ENCODE results near the gene VPS45. TPM values are rescaled to one million over a fixed set of nuclear protein-coding genes. Genes with fewer than 3 reads are reported as not detected.

Gene VPS45
- total RNA-seq, 6 experiments from 2014 or later: 12.5 to 18.2 (median 14.7) TPM

- Histone ChIP-seq H3K9me3 (no peaks in the 10 kb centered on the region), H3K36me3 (peaks cover 0 to 50% (median 5%) of the 10 kb centered on the region in 4 donors), H3K27ac (no peak overlapping the region), H3K27me3 (no peaks in the 10 kb centered on the region), H3K4me3 (no peak overlapping the region), H3K4me1 (peaks cover 0 to 3% (median 0%) of the 10 kb centered on the region in 4 donors)
- intact Hi-C loops (cut with DNase I): loop anchor here (10.0 kb wide), 1 partner anchor 91 kb away; no protein-coding TSS in a partner anchor
- TF ChIP-seq CTCF (IDR thresholded peaks at IDR 0.05) (no peak), POLR2A (IDR thresholded peaks at IDR 0.05) (no peak)
- DNase-seq (no peak), ATAC-seq (no peak)
- WGBS (ENCODE audit: insufficient coverage, low coverage, low lambda C conversion rate, missing lambda C conversion rate): 82% methylated on average over 2 of the region's 2 CpGs
Measured at GRCh38 chr1:150073516-150073915, 5.9 kb downstream of the VPS45 start.

- ATAC-seq: no peak
- no peak for TF ChIP-seq POLR2A (IDR thresholded peaks at IDR 0.05)
- no peak for TF ChIP-seq CTCF (IDR thresholded peaks at IDR 0.05)
- intact Hi-C loops (cut with DNase I): loop anchor here (10.0 kb wide), 1 partner anchor 89 kb away; no protein-coding TSS in a partner anchor
- DNase-seq: no peak
- 77% methylated on average over 2 of the region's 2 CpGs for WGBS (ENCODE audit: insufficient coverage, low coverage, low lambda C conversion rate, missing lambda C conversion rate)
- H3K27ac ChIP-seq: no peak overlapping the region
- H3K4me3 ChIP-seq: no peak overlapping the region
- H3K4me1 ChIP-seq: no peaks in the 10 kb centered on the region
- H3K27me3 ChIP-seq: no peaks in the 10 kb centered on the region
- H3K9me3 ChIP-seq: no peaks in the 10 kb centered on the region
- peaks cover 0 to 59% (median 7%) of the 10 kb centered on the region in 4 donors for H3K36me3 ChIP-seq
Measured at GRCh38 chr1:150076066-150076465, 8.5 kb downstream of the VPS45 start.

GRCh38 chr1:150076985-150077384, 9.4 kb downstream of the VPS45 start:
- no peaks in the 10 kb centered on the region for H3K4me1 ChIP-seq
- H3K4me3 ChIP-seq: no peak overlapping the region
- intact Hi-C loops (cut with DNase I): loop anchor here (10.0 kb wide), 1 partner anchor 88 kb away; no protein-coding TSS in a partner anchor
- ATAC-seq (no peak), DNase-seq (no peak)
- H3K9me3 ChIP-seq: no peaks in the 10 kb centered on the region
- H3K36me3 ChIP-seq: peaks cover 0 to 62% (median 8%) of the 10 kb centered on the region in 4 donors
- TF ChIP-seq CTCF (IDR thresholded peaks at IDR 0.05) (no peak), POLR2A (IDR thresholded peaks at IDR 0.05) (no peak)
- no peak overlapping the region for H3K27ac ChIP-seq
- WGBS (ENCODE audit: insufficient coverage, low coverage, low lambda C conversion rate, missing lambda C conversion rate): 89% methylated on average over 6 of the region's 6 CpGs
- no peaks in the 10 kb centered on the region for H3K27me3 ChIP-seq

- Histone ChIP-seq H3K4me3 (no peak overlapping the region), H3K36me3 (peaks cover 0 to 68% (median 16%) of the 10 kb centered on the region in 4 donors), H3K9me3 (no peaks in the 10 kb centered on the region), H3K4me1 (no peaks in the 10 kb centered on the region), H3K27me3 (no peaks in the 10 kb centered on the region), H3K27ac (no peak overlapping the region)
- TF ChIP-seq POLR2A (IDR thresholded peaks at IDR 0.05) (no peak), CTCF (IDR thresholded peaks at IDR 0.05) (no peak)
- no peak for DNase-seq
- intact Hi-C loops (cut with DNase I): no loop called here
- ATAC-seq: no peak
Measured at GRCh38 chr1:150080784-150081183, 13.2 kb downstream of the VPS45 start.

DNA sequence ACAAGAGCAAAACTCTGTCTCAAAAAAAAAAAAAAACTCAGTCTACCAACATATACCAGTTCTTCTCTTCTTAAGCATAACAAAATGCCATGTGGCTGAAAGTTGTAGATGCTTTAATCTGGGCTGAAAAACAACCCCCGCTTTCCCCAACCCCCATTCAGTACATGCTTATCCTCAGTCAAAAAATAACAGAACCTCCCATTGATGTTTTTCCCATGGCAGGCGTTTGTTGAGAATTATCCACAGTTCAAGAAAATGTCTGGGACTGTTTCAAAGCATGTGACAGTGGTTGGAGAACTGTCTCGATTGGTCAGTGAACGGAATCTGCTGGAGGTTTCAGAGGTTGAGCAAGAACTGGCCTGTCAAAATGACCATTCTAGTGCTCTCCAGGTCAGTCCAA, 14.9 kb downstream of the VPS45 start:
- H3K4me3 ChIP-seq: no peak overlapping the region
- no peaks in the 10 kb centered on the region for H3K9me3 ChIP-seq
- WGBS (ENCODE audit: insufficient coverage, low coverage, low lambda C conversion rate, missing lambda C conversion rate): 86% methylated on average over 4 of the region's 4 CpGs
- H3K4me1 ChIP-seq: no peaks in the 10 kb centered on the region
- TF ChIP-seq CTCF (IDR thresholded peaks at IDR 0.05): no peak
- TF ChIP-seq POLR2A (IDR thresholded peaks at IDR 0.05): no peak
- no peak for DNase-seq
- H3K27me3 ChIP-seq: no peaks in the 10 kb centered on the region
- H3K27ac ChIP-seq: no peak overlapping the region
- intact Hi-C loops (cut with DNase I): no loop called here
- H3K36me3 ChIP-seq: peaks cover 0 to 56% (median 13%) of the 10 kb centered on the region in 4 donors
- ATAC-seq: no peak

Data from right lobe of liver (tissue), 6 donors.